Astrocyte (in vitro differentiated cells and primary cell): ENCODE data around the gene RASGRF1.

Experiments used
- CTCF ChIP-seq: IDR thresholded peaks from 2 replicates; pipeline ENCODE4 v1.5.1; 2011; ENCODE audit warnings: low read depth, mild to moderate bottlenecking, inconsistent platforms, low read length, moderate library complexity; ENCODE audit not compliant: insufficient read depth
- EZH2 ChIP-seq: IDR thresholded peaks from 2 replicates; pipeline ENCODE4 v1.6.1; 2012; ENCODE audit warnings: mild to moderate bottlenecking, low read length, inconsistent platforms; ENCODE audit not compliant: insufficient read depth

- TF ChIP-seq EZH2 (no peak), CTCF (no peak)
Measured at GRCh38 chr15:79073336-79073735, 17.2 kb downstream of the RASGRF1 start.
